Measurements from ENCODE around the gene TARP.
"Not testable (repeated sequence)": the region's sequence is repeated elsewhere in the genome, so short reads cannot be mapped to it uniquely, and the experiment has no call there.

DNA sequence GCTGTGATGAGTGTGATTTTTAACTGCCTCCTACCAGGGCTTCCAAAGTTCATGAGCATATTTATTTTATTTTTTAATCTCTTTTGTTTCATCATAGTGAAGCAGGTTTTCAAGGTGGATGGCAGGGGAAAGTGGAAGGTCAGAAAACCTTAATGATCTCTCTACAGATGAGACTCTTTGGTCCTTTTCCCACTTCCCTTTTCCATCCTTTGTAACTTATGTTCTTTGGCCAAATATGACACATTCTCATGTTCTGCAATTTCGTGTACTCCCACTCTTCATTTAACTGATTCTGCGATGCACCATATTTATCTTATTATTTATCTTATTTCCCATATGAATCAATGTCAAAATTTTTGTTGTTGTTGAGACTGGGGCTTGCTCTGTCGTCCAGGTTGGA, 7.5 kb downstream of the TARP start:
- TF ChIP-seq, protein P1, sequence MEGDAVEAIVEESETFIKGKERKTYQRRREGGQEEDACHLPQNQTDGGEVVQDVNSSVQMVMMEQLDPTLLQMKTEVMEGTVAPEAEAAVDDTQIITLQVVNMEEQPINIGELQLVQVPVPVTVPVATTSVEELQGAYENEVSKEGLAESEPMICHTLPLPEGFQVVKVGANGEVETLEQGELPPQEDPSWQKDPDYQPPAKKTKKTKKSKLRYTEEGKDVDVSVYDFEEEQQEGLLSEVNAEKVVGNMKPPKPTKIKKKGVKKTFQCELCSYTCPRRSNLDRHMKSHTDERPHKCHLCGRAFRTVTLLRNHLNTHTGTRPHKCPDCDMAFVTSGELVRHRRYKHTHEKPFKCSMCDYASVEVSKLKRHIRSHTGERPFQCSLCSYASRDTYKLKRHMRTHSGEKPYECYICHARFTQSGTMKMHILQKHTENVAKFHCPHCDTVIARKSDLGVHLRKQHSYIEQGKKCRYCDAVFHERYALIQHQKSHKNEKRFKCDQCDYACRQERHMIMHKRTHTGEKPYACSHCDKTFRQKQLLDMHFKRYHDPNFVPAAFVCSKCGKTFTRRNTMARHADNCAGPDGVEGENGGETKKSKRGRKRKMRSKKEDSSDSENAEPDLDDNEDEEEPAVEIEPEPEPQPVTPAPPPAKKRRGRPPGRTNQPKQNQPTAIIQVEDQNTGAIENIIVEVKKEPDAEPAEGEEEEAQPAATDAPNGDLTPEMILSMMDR (IDR thresholded peaks at IDR 0.05): not testable (repeated sequence)
- TF ChIP-seq POLR2A (IDR thresholded peaks at IDR 0.05): not testable (repeated sequence)

Data from ovary (tissue), 3 donors.